SK-N-SH (cell line): ENCODE measurements around the gene LIPA. TPM values are rescaled to one million over a fixed set of nuclear protein-coding genes. Genes with fewer than 3 reads are reported as not detected.

Experiments used
- CTCF ChIA-PET: fragments of 300-600, 350-600 bp; formaldehyde crosslinking; extraction: SDS; loops from one replicate; lab custom pipeline; 2021; lab: Yijun Ruan, JAX
- POLR2A ChIA-PET: fragments of 350-600 bp; sonication (Branson Sonifier 250); formaldehyde crosslinking; extraction: SDS; loops from one replicate; lab custom pipeline; 2020; ENCODE audit warnings: antibody characterized with exemption, inconsistent platforms; lab: Yijun Ruan, JAX
- DNase-seq: peaks from one replicate; pipeline ENCODE4 v3.0.0; 2012
- H2AFZ ChIP-seq: fragments of 200-600 bp; sonication (generic); 2 replicates; pipeline ENCODE4 v1.8.1; 2016; ENCODE audit warnings: antibody characterized with exemption, mild to moderate bottlenecking, low read depth
- H3F3A ChIP-seq: fragments of 200-600 bp; sonication (generic); replicated peaks from 2 replicates; pipeline ENCODE3; 2016; ENCODE audit warnings: antibody characterized with exemption, mild to moderate bottlenecking; ENCODE audit not compliant: insufficient read depth
- H3K27ac ChIP-seq, 2 experiments: fragments of 200-500 bp in 1 of 2; fragments of 200-600 bp in 1 of 2; sonication (Bioruptor generic) in 1 of 2; sonication (generic), shearing (Covaris generic) in 1 of 2; 2 replicates each; pipeline versions ENCODE4 v1.5.1 to v1.6.1; 2014 to 2016; ENCODE audit warnings: low read depth in 2 of 2, inconsistent platforms in 1 of 2, low read length in 1 of 2, mild to moderate bottlenecking in 1 of 2, mixed read lengths in 1 of 2
- H3K27me3 ChIP-seq: fragments of 200-600 bp; sonication (generic), shearing (Covaris generic); 2 replicates; pipeline ENCODE4 v1.6.1; 2016; ENCODE audit warnings: mixed run types; ENCODE audit not compliant: insufficient read depth
- H3K36me3 ChIP-seq, 2 experiments: fragments of 200-500 bp in 1 of 2; fragments of 200-600 bp in 1 of 2; sonication (Bioruptor generic) in 1 of 2; sonication (generic) in 1 of 2; replicated peaks in 1 of 2; 2 replicates each; pipeline versions ENCODE3 to v1.5.1; 2014 to 2016; ENCODE audit warnings: low read length in 1 of 2, mild to moderate bottlenecking in 1 of 2; ENCODE audit not compliant: insufficient read depth in 2 of 2, control insufficient read depth in 1 of 2
- H3K4me1 ChIP-seq, 2 experiments: fragments of 200-500 bp in 1 of 2; fragments of 200-600 bp in 1 of 2; sonication (Bioruptor generic) in 1 of 2; sonication (generic), shearing (Covaris generic) in 1 of 2; 2 replicates each; pipeline versions ENCODE4 v1.5.1 to v1.6.1; 2014 to 2016; ENCODE audit warnings: low read depth in 1 of 2, low read length in 1 of 2, mixed run types in 1 of 2; ENCODE audit not compliant: insufficient read depth in 2 of 2, control insufficient read depth in 1 of 2
- H3K4me2 ChIP-seq: fragments of 200-600 bp; sonication (generic), shearing (Covaris generic); 2 replicates; pipeline ENCODE4 v1.6.1; 2017; ENCODE audit warnings: mixed run types
- H3K4me3 ChIP-seq, 2 experiments: fragments of 200-500 bp in 1 of 2; fragments of 200-600 bp in 1 of 2; sonication (Bioruptor generic) in 1 of 2; sonication (generic), shearing (Covaris generic) in 1 of 2; 2 replicates each; pipeline versions ENCODE4 v1.5.1 to v1.8.1; 2014 to 2016; ENCODE audit warnings: low read depth in 2 of 2, inconsistent platforms in 1 of 2, low read length in 1 of 2, mild to moderate bottlenecking in 1 of 2, mixed read lengths in 1 of 2, moderate library complexity in 1 of 2
- H3K79me2 ChIP-seq: fragments of 200-600 bp; sonication (generic); 2 replicates; pipeline ENCODE4 v1.8.1; 2017; ENCODE audit warnings: mild to moderate bottlenecking; ENCODE audit not compliant: insufficient read depth
- H3K9ac ChIP-seq: fragments of 200-600 bp; sonication (generic); 2 replicates; pipeline ENCODE4 v1.6.1; 2017; ENCODE audit warnings: mixed run types
- H3K9me2 ChIP-seq: fragments of 200-600 bp; sonication (generic); 2 replicates; pipeline ENCODE4 v1.6.1; 2017; ENCODE audit warnings: mixed run types
- H3K9me3 ChIP-seq: fragments of 200-600 bp; sonication (generic); 2 replicates; pipeline ENCODE4 v1.6.1; 2017; ENCODE audit warnings: mixed run types, mild to moderate bottlenecking, moderate library complexity
- H4K20me1 ChIP-seq: fragments of 200-600 bp; sonication (generic); 2 replicates; pipeline ENCODE4 v1.6.1; 2017; ENCODE audit warnings: mild to moderate bottlenecking, mixed run types; ENCODE audit not compliant: insufficient read depth
- CHD2 ChIP-seq: fragments of 150-350 bp; IDR thresholded peaks from 2 replicates; pipeline ENCODE4 v1.6.1; 2018; ENCODE audit warnings: low read length; ENCODE audit not compliant: partially characterized antibody
- EP300 ChIP-seq, 2 experiments: IDR thresholded peaks; 2 replicates each; pipeline versions ENCODE4 v1.4.0 to v1.6.1; 2012; ENCODE audit warnings: borderline replicate concordance in 1 of 2, low read depth in 1 of 2, low read length in 1 of 2
- FOXJ3 ChIP-seq: sonication (generic); formaldehyde crosslinking; IDR thresholded peaks from 2 replicates; pipeline ENCODE4 v1.5.1; 2020; ENCODE audit warnings: mild to moderate bottlenecking, missing genetic modification reagents
- GABPA ChIP-seq: IDR thresholded peaks from 2 replicates; pipeline ENCODE4 v1.4.0; 2012; ENCODE audit warnings: low read depth, mild to moderate bottlenecking
- JUND ChIP-seq: IDR thresholded peaks from 2 replicates; pipeline ENCODE4 v1.4.0; 2012
- MXI1 ChIP-seq: IDR thresholded peaks from 2 replicates; pipeline ENCODE4 v1.6.1; 2012; ENCODE audit warnings: mild to moderate bottlenecking, low read depth, low read length, improper control_type of control experiment
- NRF1 ChIP-seq: IDR thresholded peaks from 2 replicates; pipeline ENCODE4 v1.6.1; 2012; ENCODE audit warnings: low read depth, mild to moderate bottlenecking, low read length
- RCOR1 ChIP-seq: fragments of 150-350 bp; IDR thresholded peaks from 2 replicates; pipeline ENCODE4 v1.6.1; 2017; ENCODE audit warnings: antibody characterized with exemption, low read length
- RFX5 ChIP-seq: IDR thresholded peaks from 2 replicates; pipeline ENCODE4 v1.6.1; 2012; ENCODE audit warnings: mild to moderate bottlenecking, improper control_type of control experiment, low read length
- RXRA ChIP-seq: IDR thresholded peaks from 2 replicates; pipeline ENCODE4 v1.4.0; 2012; ENCODE audit warnings: low read depth, mild to moderate bottlenecking, borderline replicate concordance
- SIN3A ChIP-seq: IDR thresholded peaks from 2 replicates; pipeline ENCODE4 v1.6.1; 2012; ENCODE audit warnings: low read depth, mild to moderate bottlenecking, low read length, moderate library complexity, borderline replicate concordance
- SMC3 ChIP-seq: IDR thresholded peaks from 2 replicates; pipeline ENCODE4 v1.6.1; 2012; ENCODE audit warnings: low read depth, low read length, improper control_type of control experiment
- TEAD4 ChIP-seq: IDR thresholded peaks from 2 replicates; pipeline ENCODE4 v1.4.0; 2012; ENCODE audit warnings: mild to moderate bottlenecking, borderline replicate concordance; ENCODE audit not compliant: insufficient read depth
- WGBS: methylation state at CpG from one replicate; pipeline ENCODE4 v1.1.6; 2017; ENCODE audit warnings: low lambda C conversion rate; 5-methylcytosine and 5-hydroxymethylcytosine counted together
- polyA plus RNA-seq, 3 experiments: library from polyadenylated mRNA; depleted of rRNA; stranded (reverse); fragments of >200 nt; gene quantifications; 2 replicates each; pipeline ENCODE4 v1.2.3, GENCODE V29; 2012
- TF ChIP-seq, protein P1 (sequence below): fragments of 150-350 bp; IDR thresholded peaks from 2 replicates; pipeline ENCODE4 v1.6.1; 2017; ENCODE audit warnings: antibody characterized with exemption, low read length, low read depth, borderline replicate concordance
- TF ChIP-seq, protein P2 (sequence below): IDR thresholded peaks from 2 replicates; pipeline ENCODE4; 2012

Gene LIPA
- polyA plus RNA-seq, 1 of the 3 experiments (the other 2 are of a cell fraction), result 43.2 TPM

DNA sequence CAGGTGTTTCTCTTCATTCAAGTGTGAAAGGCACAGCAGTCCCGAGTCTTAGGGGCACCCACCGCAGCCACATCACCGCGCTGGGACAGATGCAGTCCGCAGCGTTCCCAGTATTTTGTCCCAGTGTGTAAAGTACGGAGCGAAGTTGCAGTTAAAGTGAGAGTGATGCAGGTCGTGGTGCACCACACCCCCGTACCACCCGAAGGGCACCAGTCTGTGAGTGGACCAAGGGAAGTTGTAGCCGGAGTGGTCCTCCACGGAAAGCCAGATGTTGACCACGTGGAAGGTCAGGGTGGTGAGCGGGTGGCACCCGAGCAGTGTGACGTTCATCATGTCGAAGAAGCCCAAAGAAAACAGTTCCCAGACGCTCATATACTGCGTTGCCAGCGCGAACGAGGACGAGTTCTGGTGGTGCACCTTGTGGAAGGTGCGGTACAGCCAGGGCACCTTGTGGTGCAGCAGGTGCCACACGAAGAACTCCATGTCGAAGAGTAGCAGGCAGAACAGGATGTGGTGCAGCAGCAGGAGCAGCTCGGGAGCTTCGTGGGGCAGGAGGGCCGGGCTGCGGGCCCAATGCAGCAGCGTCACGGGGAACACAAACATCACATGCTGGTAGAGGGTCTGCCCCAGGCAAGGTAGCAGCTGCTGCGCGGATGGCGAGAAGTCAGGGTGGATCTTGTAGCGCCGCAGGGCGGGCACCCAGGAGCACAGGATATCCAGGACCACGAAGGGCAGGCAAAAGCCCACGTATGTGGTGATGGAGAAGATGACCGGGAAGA is 45.0 kb downstream of the LIPA start:
- POLR2A ChIA-PET, result no interaction called here
- Histone ChIP-seq H3K9me2 (no peaks in the 10 kb centered on the region), H3K27ac (no peak overlapping the region), H3K36me3 (no peaks in the 10 kb centered on the region), H3F3A (peaks cover 9% of the 10 kb centered on the region), H4K20me1 (no peaks in the 10 kb centered on the region), H3K79me2 (no peaks in the 10 kb centered on the region), H3K9me3 (no peaks in the 10 kb centered on the region), H2AFZ (peak overlapping the region; percentile 74), H3K4me3 (peak overlapping the region; percentile 49 to 67), H3K27me3 (peaks cover 22% of the 10 kb centered on the region; the same call in 1 of the 2 replicates), H3K4me1 (peaks cover 3 to 19% of the 10 kb centered on the region in 2 experiments; a peak in 2 of 4 replicates), H3K4me2 (peak overlapping the region; percentile 77), H3K9ac (no peak overlapping the region)
- CTCF ChIA-PET, result interaction anchor here (0.9 to 6.5 kb wide), 9 partner anchors 9 to 371 kb away, joined by 3 to 71 read pairs (median 6); no protein-coding TSS in a partner anchor
- peak; percentile 57 for DNase-seq
- TF ChIP-seq SMC3 (no peak), RCOR1 (no peak), FOXJ3 (CRISPR knock-in tag) (no peak), RFX5 (no peak), TEAD4 (no peak), MXI1 (no peak), SIN3A (no peak), JUND (no peak), EP300 (IDR thresholded peaks at IDR 0.05; ENCODE audit: borderline replicate concordance in 1 of 2, low read depth in 1 of 2, low read length in 1 of 2) (no peak), GABPA (no peak)
- TF ChIP-seq, protein P1, sequence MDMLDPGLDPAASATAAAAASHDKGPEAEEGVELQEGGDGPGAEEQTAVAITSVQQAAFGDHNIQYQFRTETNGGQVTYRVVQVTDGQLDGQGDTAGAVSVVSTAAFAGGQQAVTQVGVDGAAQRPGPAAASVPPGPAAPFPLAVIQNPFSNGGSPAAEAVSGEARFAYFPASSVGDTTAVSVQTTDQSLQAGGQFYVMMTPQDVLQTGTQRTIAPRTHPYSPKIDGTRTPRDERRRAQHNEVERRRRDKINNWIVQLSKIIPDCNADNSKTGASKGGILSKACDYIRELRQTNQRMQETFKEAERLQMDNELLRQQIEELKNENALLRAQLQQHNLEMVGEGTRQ, result no peak
- TF ChIP-seq, protein P2, sequence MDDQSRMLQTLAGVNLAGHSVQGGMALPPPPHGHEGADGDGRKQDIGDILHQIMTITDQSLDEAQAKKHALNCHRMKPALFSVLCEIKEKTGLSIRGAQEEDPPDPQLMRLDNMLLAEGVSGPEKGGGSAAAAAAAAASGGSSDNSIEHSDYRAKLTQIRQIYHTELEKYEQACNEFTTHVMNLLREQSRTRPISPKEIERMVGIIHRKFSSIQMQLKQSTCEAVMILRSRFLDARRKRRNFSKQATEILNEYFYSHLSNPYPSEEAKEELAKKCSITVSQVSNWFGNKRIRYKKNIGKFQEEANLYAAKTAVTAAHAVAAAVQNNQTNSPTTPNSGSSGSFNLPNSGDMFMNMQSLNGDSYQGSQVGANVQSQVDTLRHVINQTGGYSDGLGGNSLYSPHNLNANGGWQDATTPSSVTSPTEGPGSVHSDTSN, result no peak
- 20% methylated on average over 37 of the region's 42 CpGs for WGBS

DNA sequence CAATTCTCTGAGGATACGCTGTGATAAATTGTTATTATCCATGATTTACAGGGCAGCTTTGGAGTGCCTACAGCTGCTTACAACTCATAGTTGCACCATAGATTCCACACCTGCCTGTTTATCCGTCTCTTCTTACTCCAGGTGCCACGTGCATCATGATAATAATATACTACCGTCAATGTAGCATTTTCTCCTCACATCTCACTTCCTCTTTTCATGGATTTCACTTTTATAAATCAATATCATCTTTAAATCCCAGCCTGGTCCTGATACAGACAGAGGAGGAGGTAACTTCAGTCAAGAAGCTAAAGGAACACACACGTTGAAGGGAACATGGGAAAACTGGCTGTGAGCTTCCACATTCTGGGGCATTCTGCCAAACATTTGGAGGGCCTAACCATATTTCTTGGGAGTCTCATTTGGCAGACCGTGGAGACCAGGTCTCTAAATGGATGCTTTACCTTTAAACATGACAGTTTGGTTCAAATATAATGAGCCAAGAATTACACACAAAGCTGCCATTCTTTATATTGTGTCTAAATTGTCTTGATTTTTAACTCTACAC is 46.9 kb downstream of the LIPA start:
- WGBS, result 64% methylated on average over 6 of the region's 6 CpGs
- Histone ChIP-seq H3K27me3 (peaks cover 22% of the 10 kb centered on the region; the same call in 1 of the 2 replicates), H3K9me2 (no peaks in the 10 kb centered on the region), H3K4me1 (peaks cover 0 to 19% of the 10 kb centered on the region in 2 experiments; a peak in 2 of 4 replicates), H3K9me3 (no peaks in the 10 kb centered on the region), H2AFZ (no peak overlapping the region), H3K27ac (no peak overlapping the region), H3F3A (peaks cover 9% of the 10 kb centered on the region), H3K36me3 (no peaks in the 10 kb centered on the region), H3K79me2 (no peaks in the 10 kb centered on the region), H3K4me2 (no peak overlapping the region), H4K20me1 (no peaks in the 10 kb centered on the region), H3K4me3 (no peak overlapping the region), H3K9ac (no peak overlapping the region)
- TF ChIP-seq RXRA, result no peak
- TF ChIP-seq FOXJ3 (CRISPR knock-in tag), result no peak
- TF ChIP-seq NRF1, result no peak
- TF ChIP-seq, protein P2, result no peak
- TF ChIP-seq MXI1, result no peak
- no peak for TF ChIP-seq CHD2
- TF ChIP-seq SIN3A, result no peak
- DNase-seq, result no peak
- CTCF ChIA-PET, result interaction anchor here (1.0 to 4.4 kb wide), 9 partner anchors 9 to 270 kb away, joined by 3 to 34 read pairs (median 4); no protein-coding TSS in a partner anchor
- POLR2A ChIA-PET, result no interaction called here
